ENCODE results near the gene VSTM2A. TPM values are rescaled to one million over a fixed set of nuclear protein-coding genes. Genes with fewer than 3 reads are reported as not detected.
"Not testable (repeated sequence)": the region's sequence is repeated elsewhere in the genome, so short reads cannot be mapped to it uniquely, and the experiment has no call there.

VSTM2A gene
- not detected for total RNA-seq

- no peak for ATAC-seq
- DNase-seq (ENCODE audit: low spot score): no peak
These were observed at the start of gene VSTM2A for GRCh38 chr7:54541669-54542625. Gene VSTM2A (plus strand): TSS chr7:54542375. CDS start chr7:54542731, 356 bp downstream.

GRCh38 chr7:54504531-54504930 lies 37.6 kb upstream of the VSTM2A start:
- not testable (repeated sequence) for DNase-seq (ENCODE audit: low spot score); ATAC-seq

GRCh38 chr7:54529568-54529967 lies 12.6 kb upstream of the VSTM2A start:
- DNase-seq (ENCODE audit: low spot score): no peak
- ATAC-seq: no peak

GRCh38 chr7:54538122-54538521 lies 4.1 kb upstream of the VSTM2A start:
- ATAC-seq: no peak
- no peak for DNase-seq (ENCODE audit: low spot score)

GRCh38 chr7:54543051-54543488 lies 895 bp downstream of the VSTM2A start:
- ATAC-seq: no peak
- no peak for DNase-seq (ENCODE audit: low spot score)

- DNase-seq (ENCODE audit: low spot score) (no peak), ATAC-seq (no peak)
These were observed 2.0 kb downstream of the VSTM2A start for GRCh38 chr7:54544149-54544526.

- DNase-seq (ENCODE audit: low spot score) (no peak), ATAC-seq (no peak)
These were observed 2.5 kb downstream of the VSTM2A start for GRCh38 chr7:54544527-54545240.

- no peak for DNase-seq (ENCODE audit: low spot score)
- no peak for ATAC-seq
These were observed 3.0 kb downstream of the VSTM2A start for GRCh38 chr7:54545241-54545563.

- ATAC-seq (peak; percentile 10), DNase-seq (ENCODE audit: low spot score) (no peak)
These were observed 4.2 kb downstream of the VSTM2A start for GRCh38 chr7:54546081-54546985.

- ATAC-seq: no peak
- no peak for DNase-seq (ENCODE audit: low spot score)
These were observed 4.8 kb downstream of the VSTM2A start for GRCh38 chr7:54546986-54547314.

GRCh38 chr7:54550471-54550870 lies 8.3 kb downstream of the VSTM2A start:
- DNase-seq (ENCODE audit: low spot score) (no peak), ATAC-seq (no peak)

GRCh38 chr7:54556121-54556520 lies 13.9 kb downstream of the VSTM2A start:
- DNase-seq (ENCODE audit: low spot score) (no peak), ATAC-seq (no peak)

GRCh38 chr7:54559401-54559800 lies 17.2 kb downstream of the VSTM2A start:
- no peak for DNase-seq (ENCODE audit: low spot score)
- no peak for ATAC-seq

- DNase-seq (ENCODE audit: low spot score) (no peak), ATAC-seq (no peak)
These were observed 18.0 kb downstream of the VSTM2A start for GRCh38 chr7:54560198-54560597.

GRCh38 chr7:54560723-54561122 lies 18.5 kb downstream of the VSTM2A start:
- no peak for DNase-seq (ENCODE audit: low spot score)
- ATAC-seq: no peak

GRCh38 chr7:54563329-54563916 lies 21.2 kb downstream of the VSTM2A start:
- DNase-seq (ENCODE audit: low spot score) (no peak), ATAC-seq (no peak)

- DNase-seq (ENCODE audit: low spot score) (no peak), ATAC-seq (no peak)
These were observed 23.3 kb downstream of the VSTM2A start for GRCh38 chr7:54565432-54565831.

GRCh38 chr7:54581511-54581910 lies 39.3 kb downstream of the VSTM2A start:
- no peak for DNase-seq (ENCODE audit: low spot score)
- no peak for ATAC-seq

GRCh38 chr7:54591404-54592386 lies 49.5 kb downstream of the VSTM2A start:
- DNase-seq (ENCODE audit: low spot score): no peak
- no peak for ATAC-seq

GRCh38 chr7:54596747-54597146 lies 54.6 kb downstream of the VSTM2A start:
- ATAC-seq (no peak), DNase-seq (ENCODE audit: low spot score) (no peak)
